A673 (cell line): ENCODE data around the gene USO1. TPM values are rescaled to one million over a fixed set of nuclear protein-coding genes. Genes with fewer than 3 reads are reported as not detected.

ENCODE experiments used
- BruUV-seq: library from RNA; stranded (reverse); fragments of 400-500 nt; replicated peaks from 2 replicates; lab custom pipeline; 2021; lab: Mats Ljungman, UMichigan
- CTCF ChIA-PET: fragments of 300-600 bp; sonication (Branson Sonifier 250); formaldehyde crosslinking; loops from one replicate; lab custom pipeline; 2022; ENCODE audit warnings: antibody characterized with exemption; lab: Charles Lee
- POLR2A ChIA-PET: fragments of 300-600 bp; sonication (Branson Sonifier 250); formaldehyde crosslinking; loops from one replicate; lab custom pipeline; 2022; ENCODE audit warnings: antibody characterized with exemption; ENCODE audit not compliant: low non-redundant PET; lab: Charles Lee
- DNase-seq: peaks from one replicate; pipeline ENCODE4 v3.0.0-alpha.2; 2015; ENCODE audit warnings: low spot score
- H3K27ac ChIP-seq: fragments of 200-600 bp; sonication (generic); 2 replicates; pipeline ENCODE4 v1.5.1; 2016; ENCODE audit warnings: mixed run types, low read depth, mild to moderate bottlenecking, mixed read lengths, antibody characterized with exemption, low read length; ENCODE audit not compliant: poor library complexity, severe bottlenecking
- H3K27me3 ChIP-seq: fragments of 200-600 bp; sonication (generic); replicated peaks from 2 replicates; pipeline ENCODE4 v1.6.1; 2017; ENCODE audit warnings: mixed run types, low read depth, mild to moderate bottlenecking, mixed read lengths, antibody characterized with exemption, low read length; ENCODE audit not compliant: insufficient read depth, poor library complexity
- H3K36me3 ChIP-seq: fragments of 200-600 bp; sonication (generic); 2 replicates; pipeline ENCODE4 v1.6.1; 2016; ENCODE audit warnings: mixed run types, mild to moderate bottlenecking, mixed read lengths, antibody characterized with exemption, low read length; ENCODE audit not compliant: insufficient read depth, poor library complexity, severe bottlenecking
- H3K4me1 ChIP-seq: fragments of 200-600 bp; sonication (generic); 2 replicates; pipeline ENCODE4 v1.6.1; 2017; ENCODE audit warnings: mixed run types, mild to moderate bottlenecking, mixed read lengths, antibody characterized with exemption, low read length; ENCODE audit not compliant: insufficient read depth, poor library complexity, severe bottlenecking
- H3K4me3 ChIP-seq: fragments of 200-600 bp; sonication (generic); 2 replicates; pipeline ENCODE4 v1.5.1; 2016; ENCODE audit warnings: low read depth, mixed run types, mild to moderate bottlenecking, mixed read lengths, low read length; ENCODE audit not compliant: poor library complexity, severe bottlenecking
- H3K9me3 ChIP-seq: fragments of 200-600 bp; sonication (generic); 2 replicates; pipeline ENCODE4 v1.6.1; 2016; ENCODE audit warnings: mixed run types, low read depth, mild to moderate bottlenecking, mixed read lengths, antibody characterized with exemption, low read length; ENCODE audit not compliant: poor library complexity, severe bottlenecking
- CTCF ChIP-seq: fragments of 300-800, 200-600 bp; sonication (generic); conservative IDR thresholded peaks from 2 replicates; pipeline ENCODE4 v1.5.1; 2017; ENCODE audit warnings: low read depth, mild to moderate bottlenecking, antibody characterized with exemption, low read length, moderate library complexity, mixed read lengths
- EZH2 ChIP-seq: fragments of 200-600 bp; sonication (generic); IDR thresholded peaks from 2 replicates; pipeline ENCODE4 v1.6.1; 2017; ENCODE audit warnings: borderline replicate concordance, low read depth, mild to moderate bottlenecking, mixed read lengths, antibody characterized with exemption, low read length; ENCODE audit not compliant: poor library complexity, severe bottlenecking
- intact Hi-C: fragments of 100-400 bp; cut with micrococcal nuclease; formaldehyde crosslinking; loops from one replicate; pipeline ENCODE4 v1.10.0; 2022; ENCODE audit not compliant: unreplicated experiment
- total RNA-seq: library from RNA; stranded (reverse); gene quantifications from 2 replicates; pipeline ENCODE4 v1.2.3, GENCODE V29; 2021

Gene USO1
- total RNA-seq, 1 experiment from 2014 or later, result 35.6 TPM

GRCh38 chr4:75771607-75772006, 47.2 kb downstream of the USO1 start:
- H3K27ac ChIP-seq, result no peak overlapping the region
- TF ChIP-seq EZH2 (no peak), CTCF (no peak)
- ChIA-PET POLR2A (no interaction called here), CTCF (no interaction called here)
- H3K36me3 ChIP-seq, result peaks cover 30% of the 10 kb centered on the region
- no peak overlapping the region for H3K4me3 ChIP-seq
- peaks cover 13% of the 10 kb centered on the region for H3K4me1 ChIP-seq
- DNase-seq, result no peak
- no peaks in the 10 kb centered on the region for H3K9me3 ChIP-seq
- no peaks in the 10 kb centered on the region for H3K27me3 ChIP-seq
- intact Hi-C loops, result no loop called here
- no TSS peak for BruUV-seq

- Histone ChIP-seq H3K4me3 (no peak overlapping the region), H3K9me3 (no peaks in the 10 kb centered on the region), H3K27me3 (no peaks in the 10 kb centered on the region), H3K4me1 (no peaks in the 10 kb centered on the region), H3K36me3 (peaks cover 36% of the 10 kb centered on the region), H3K27ac (no peak overlapping the region)
- DNase-seq, result no peak
- ChIA-PET CTCF (no interaction called here), POLR2A (no interaction called here)
- intact Hi-C loops, result no loop called here
- no TSS peak for BruUV-seq
- TF ChIP-seq CTCF, result no peak
- no peak for TF ChIP-seq EZH2
These were observed 53.2 kb downstream of the USO1 start for GRCh38 chr4:75777589-75777988.

GRCh38 chr4:75779105-75779757, 54.9 kb downstream of the USO1 start:
- no peak overlapping the region for H3K27ac ChIP-seq
- no peak overlapping the region for H3K4me3 ChIP-seq
- no peaks in the 10 kb centered on the region for H3K9me3 ChIP-seq
- POLR2A ChIA-PET, result no interaction called here
- peaks cover 34% of the 10 kb centered on the region for H3K36me3 ChIP-seq
- BruUV-seq, result no TSS peak
- intact Hi-C loops, result no loop called here
- TF ChIP-seq CTCF, result no peak
- TF ChIP-seq EZH2, result no peak
- no peaks in the 10 kb centered on the region for H3K4me1 ChIP-seq
- no peak for DNase-seq
- CTCF ChIA-PET, result no interaction called here
- H3K27me3 ChIP-seq, result no peaks in the 10 kb centered on the region
